NCI-H748 treated with DMSO at 0.1 percent for 48 hours (cell line): ENCODE measurements around the gene IFFO2.
"Not testable (repeated sequence)": the region's sequence is repeated elsewhere in the genome, so short reads cannot be mapped to it uniquely, and the experiment has no call there.

Experiments used
- DNase-seq: peaks from one replicate; lab custom pipeline; 2025; lab: John Stamatoyannopoulos, UW

The IFFO2 gene

DNA sequence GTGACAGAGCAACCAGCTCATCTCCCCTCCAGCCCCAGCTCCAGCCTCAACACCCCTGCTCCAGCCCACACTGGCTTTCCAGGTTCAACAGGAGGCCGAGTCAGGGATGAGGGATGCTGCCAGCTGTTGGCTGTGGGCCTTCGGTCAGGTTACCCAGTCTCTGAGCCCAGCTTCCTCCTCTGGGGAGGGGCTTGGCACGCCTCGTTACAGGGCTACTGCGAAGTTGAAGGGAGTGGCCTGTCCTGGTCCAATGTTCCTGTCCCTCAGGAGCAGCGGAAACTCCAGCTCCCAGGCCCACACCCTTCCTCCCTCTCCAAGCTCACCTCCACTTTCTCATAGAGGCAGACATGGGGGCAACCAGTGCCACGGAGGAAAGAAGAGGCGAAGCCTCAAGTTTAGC, 81.9 kb downstream of the IFFO2 start:
- DNase-seq: no peak

DNA sequence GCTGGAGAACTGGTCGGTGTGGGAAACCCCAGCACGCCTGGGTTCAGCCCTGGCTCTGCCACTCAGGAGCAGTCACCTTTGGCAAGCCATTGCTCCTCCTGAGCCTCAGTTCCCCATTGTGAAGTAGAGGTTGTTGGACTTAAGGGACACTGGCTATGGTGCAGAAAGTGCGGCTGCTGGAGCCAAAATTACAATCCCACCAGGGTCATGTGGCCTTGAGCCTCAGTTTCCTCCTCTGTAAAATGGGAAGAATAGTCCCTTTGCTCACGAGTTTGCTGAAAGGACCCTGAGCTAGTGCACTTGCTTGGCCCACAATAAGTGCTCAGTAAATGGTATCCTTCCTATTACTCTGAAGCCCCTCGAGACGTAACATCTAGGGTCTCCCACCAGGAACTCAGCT, 82.4 kb downstream of the IFFO2 start:
- no peak for DNase-seq

DNA sequence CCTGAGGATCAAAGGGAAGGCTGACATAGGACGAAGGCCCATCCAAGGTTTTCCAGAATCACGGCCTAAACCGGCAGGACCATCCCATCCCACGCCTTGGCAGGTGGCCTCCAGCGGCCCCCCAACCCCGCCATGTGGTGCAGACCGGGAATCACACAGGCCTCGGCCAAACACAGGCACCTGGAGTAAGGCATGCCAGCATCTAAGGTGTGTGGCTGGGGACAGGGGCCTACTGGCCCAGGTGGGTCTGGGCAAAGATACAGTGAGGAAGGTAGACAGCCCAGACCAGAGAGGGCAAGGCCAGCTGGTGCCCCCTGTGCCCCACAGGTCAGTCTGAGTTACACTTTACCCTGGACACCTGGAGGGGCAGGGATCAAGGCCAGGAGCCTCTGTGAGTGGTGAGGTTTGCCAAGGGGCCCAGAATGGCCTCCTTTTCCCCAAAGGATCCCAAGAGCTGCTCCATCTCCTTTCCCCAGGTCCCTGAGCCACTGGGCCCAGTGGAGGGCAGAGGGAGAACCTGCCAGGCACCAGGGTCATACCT, 84.3 kb downstream of the IFFO2 start:
- DNase-seq: no peak

DNA sequence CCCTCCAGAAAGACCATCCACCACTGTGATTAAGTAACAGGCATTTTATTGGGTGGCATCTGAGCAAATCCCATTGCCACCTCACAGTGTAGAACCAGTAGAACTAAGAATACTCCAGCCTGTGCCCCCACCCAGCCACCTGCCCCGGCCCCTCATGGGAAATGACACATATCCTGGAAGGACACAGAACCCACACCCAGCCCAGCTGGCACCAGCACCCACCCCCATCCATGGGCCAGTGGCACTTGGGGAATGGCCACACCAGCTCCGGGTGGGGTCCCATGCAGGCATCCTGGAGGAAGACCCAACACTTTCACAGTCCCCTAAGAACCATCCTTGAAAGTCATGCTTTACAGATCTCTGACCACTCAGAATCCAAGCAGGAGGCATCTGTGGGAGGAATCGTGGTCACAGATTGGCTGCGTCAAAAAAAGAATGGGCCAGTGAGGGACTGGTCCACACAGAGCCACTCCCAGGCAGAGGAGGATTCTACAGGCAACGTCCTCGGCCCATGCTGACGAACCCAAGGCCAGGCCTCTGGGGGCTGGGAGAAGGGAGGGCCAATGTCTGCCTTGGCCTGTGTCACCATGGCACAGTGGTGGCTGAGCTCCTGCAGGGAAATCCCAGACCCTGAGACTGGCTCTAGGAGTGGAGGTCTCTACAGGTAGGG, 84.9 kb downstream of the IFFO2 start:
- no peak for DNase-seq

DNA sequence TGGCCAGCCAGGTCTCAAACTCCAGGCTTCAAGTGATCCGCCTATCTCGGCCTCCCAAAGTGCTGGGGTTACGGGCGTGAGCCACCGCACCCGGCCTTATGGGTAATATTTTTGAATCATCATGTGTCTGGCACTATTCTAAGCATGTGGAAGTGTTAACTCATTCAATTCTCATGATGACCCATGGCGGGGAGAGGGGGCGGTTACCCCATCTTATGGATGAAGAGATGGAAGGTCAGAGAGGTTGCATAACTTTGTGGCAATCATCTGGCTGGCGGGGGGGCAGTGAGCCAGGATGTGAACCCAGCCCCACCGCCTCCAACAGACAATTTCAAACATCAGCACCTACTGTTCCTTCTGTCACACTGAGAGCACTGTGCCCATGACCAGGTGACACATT, 85.5 kb downstream of the IFFO2 start:
- DNase-seq: no peak

DNA sequence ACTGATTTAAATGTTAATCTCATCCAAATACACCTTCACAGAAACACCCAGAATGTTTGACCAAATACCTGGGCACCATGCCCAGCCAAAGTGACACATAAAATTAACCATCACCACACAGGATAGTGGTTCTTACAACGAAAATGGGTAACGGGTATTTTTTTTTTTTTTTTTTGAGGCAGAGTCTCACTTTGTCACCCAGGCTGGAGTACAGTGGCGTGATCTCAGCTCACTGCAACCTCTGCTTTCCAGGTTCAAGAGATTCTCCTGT, 85.9 kb downstream of the IFFO2 start:
- DNase-seq: not testable (repeated sequence)

DNA sequence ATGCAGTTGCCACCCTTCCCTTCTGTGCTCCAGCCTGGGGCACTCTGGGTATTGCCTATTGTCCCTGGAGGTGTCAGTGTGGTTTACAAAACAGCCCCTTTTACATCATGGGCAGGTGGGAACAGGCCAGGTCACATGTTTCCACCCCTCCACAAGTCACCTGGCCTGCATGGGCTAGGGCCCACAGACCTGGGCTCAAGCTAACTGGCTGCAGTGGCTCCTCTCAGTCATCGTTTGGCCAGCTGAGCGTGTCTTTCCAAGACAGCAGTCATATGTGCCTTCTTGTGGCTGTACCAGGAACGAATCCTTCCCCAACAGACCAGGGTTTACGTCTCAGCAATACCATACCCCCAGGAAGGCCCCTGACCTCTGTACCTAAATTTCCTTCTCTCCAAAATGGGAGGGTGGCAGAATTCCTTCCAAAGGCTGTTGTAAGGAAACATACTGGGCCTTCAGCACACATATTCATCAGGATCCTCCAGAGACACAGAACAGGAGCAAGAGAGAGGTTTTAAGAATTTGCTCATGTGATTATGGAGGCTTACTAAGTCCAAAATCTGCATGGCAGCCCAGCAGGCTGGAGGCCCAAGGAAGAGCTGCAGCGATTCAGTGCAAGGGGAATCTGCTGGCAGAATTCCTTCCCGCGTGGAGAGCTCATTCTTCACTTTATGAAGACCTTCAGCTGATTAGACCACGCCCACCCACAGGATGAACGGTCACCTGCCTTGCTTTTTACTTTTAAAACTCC, 86.5 kb downstream of the IFFO2 start:
- no peak for DNase-seq

DNA sequence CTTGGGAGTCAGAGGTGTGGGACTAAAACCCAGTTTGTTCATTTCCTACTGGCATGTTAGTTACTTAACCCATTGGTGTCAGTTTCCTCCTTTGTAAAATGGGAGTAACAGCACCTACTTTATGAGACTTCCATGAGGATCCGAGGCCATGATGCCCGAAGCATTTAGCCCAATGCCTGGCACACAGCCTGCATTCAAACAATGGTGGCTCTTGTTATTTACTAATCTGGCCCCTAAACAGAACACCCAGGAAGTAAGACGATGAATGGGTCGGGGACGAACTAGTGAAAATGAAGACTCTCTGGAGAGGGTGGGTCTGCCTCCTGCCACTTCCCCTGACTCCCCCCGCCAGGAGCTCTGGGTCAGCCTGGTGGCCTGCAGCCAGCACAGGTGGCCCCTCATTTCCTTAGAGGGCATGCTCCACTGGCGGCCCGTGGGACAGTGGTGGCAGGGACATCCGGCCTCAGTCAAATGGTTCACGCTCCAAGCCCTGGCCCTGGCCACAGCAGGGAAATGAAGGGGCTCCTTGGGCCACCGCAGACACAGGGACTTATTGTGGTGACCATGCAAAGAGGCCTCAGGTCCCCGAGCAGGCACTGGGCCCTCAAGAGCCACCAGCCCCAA, 87.6 kb downstream of the IFFO2 start:
- no peak for DNase-seq

DNA sequence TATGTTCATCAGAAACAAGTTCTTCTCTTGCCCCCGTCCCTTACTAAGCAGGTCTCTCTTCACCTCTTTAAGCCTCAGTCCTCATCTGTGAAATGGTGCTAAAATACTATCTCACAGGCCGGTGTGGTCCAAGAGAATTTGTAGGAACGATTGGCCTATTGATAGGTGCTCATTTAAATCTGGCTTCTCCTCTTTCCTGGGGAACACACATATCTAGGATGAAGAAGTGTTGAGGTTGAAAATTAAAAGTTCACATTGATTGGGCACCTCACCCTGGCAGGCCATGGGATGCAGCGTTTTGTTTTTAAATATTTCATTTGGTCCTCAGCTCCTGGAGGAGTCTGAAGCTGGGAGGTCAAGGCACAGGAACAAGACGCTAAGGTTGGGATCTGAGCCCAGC, 88.1 kb downstream of the IFFO2 start:
- no peak for DNase-seq

DNA sequence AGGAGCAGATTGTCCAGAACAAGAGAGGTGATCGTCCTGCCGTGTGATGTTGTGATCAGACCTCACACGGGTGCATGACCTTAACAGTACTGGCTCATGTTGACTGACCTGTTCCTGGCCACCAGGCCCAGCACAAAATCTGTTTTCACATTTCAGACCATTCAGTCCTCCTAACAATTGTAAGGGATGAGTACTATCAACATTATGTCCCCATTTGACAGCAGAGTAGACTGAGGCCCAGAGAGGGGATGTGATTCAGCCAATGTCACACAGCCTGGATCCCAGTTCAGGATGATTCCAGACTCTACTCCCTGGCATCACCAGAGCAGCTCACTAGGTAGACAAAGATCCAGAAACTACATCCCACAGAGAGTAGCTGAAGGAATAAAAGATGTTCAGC, 89.6 kb downstream of the IFFO2 start:
- DNase-seq: no peak

DNA sequence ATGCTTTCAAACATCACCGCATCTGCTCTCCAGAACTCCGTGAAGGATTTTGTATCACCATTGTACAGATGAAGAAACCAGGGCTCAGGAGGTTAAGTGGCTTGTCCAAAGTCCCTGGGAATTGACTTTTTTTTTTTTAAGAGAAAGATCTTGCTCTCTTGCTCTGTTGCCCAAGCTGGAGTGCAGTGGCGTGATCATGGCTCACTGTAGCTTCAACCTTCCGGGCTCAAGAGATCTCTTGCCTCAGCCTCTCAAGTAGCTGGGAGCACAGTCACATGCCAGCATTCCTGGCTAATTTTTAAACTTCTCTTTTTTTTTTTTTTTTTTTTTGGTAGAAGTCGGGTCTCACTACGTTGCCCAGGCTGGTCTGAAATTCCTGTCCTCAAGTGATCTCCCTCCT, 90.2 kb downstream of the IFFO2 start:
- no peak for DNase-seq

DNA sequence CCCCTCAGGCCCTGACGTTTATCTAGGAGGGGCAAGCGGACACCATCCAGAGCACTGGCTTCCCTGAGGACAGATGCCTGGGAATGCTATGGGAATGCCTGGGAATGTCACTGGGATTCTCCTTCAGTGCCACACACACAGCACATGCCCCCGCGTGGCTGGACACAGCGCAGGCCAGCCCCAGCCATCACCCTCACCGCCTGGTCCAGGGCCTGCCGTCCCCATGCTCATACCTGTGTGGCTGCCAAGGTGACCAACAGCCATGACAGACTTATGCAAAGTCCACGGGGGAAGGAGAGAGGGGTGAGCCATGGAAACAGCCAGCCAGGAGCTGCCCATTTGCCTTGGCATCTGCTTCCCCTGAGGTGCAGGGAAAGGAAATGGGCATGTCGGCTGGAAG, 91.3 kb downstream of the IFFO2 start:
- no peak for DNase-seq

DNA sequence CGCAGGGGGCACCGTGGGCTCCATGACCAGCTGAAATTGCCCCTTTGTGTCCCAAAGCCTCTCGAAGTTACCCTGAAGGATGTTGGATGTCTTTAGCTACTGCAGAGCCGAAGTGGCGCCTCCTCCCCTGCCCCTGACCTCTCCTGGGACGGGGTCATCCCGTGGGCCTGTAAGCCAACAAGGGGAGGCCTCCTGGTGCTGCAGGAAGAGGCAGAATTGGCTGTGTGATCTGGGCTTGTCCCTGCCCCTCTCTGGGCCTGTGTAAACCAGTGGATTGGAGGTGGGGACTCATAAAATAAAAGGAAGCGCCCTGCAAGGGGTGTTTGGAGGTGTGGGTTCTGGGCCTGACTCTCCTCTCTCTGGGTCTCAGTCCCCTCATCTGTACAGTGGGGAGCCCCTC, 94.9 kb downstream of the IFFO2 start:
- no peak for DNase-seq

DNA sequence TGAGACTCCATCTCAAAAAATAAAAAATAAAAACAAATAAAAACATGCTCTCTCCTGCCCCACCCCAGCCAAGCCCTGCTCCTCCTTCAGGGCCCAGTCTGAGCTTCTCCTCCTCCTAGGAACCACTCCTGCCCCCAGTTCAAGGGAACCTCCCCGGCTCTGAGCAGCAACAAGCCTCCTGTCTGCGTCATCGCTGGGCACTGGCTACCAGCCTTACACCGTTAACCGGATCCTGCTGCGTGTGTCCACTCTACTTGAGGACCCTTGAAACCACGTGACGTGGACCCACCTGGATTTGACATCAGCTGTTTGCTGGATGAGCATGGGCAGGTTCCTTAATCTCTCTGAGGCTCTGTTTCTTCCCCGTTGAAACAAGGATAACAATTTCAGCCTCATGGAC, 95.4 kb downstream of the IFFO2 start:
- DNase-seq: no peak

DNA sequence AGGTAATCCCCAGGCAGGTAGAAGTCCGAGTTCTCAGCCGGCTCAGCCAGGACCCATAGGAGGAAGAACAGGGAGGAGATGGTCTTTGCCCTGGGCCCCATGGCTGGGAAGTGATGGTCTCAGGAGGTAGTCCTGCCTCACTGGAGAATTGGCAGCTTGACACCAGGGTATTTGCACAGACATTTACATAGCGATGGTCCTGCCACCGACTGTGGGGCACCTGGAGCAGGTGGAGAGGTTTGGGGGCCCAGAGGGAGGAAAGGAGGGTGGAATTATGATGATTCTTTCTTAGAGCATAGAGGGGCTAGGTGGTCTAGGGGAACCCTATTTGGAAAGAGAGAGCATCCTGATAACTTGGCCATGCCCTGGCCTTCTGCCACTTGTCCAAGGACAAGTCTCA, 96.9 kb downstream of the IFFO2 start, which contains the start of gene TAS1R2:
Gene TAS1R2, minus strand, starts transcription at position 101 of the 400 bp plus-strand sequence. Its CDS starts 0 bp downstream, at position 101.
- no peak for DNase-seq

DNA sequence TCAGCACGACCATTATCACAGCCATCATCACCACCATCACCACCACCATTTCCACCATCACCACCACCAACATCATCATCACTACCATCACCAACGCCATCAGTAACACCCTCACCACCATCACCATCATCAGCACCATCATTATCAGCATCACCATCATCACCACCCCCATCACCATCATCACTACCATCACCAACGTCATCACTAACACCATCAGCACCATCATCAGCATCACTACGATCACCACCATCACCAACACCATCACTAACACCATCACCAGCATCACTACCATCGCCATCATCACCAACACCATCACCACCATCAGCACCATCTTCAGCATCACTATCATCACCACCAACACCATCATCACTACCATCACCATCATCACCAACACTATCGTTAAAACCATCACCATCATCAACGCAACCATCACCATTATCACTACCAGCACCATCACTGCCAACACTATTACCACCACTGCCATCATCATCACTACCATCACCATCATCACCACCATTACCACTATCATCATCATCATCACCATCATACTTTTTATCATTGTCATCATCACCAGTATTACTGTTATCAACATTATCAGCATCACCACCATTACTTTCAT, 98.3 kb downstream of the IFFO2 start:
- DNase-seq: no peak

DNA sequence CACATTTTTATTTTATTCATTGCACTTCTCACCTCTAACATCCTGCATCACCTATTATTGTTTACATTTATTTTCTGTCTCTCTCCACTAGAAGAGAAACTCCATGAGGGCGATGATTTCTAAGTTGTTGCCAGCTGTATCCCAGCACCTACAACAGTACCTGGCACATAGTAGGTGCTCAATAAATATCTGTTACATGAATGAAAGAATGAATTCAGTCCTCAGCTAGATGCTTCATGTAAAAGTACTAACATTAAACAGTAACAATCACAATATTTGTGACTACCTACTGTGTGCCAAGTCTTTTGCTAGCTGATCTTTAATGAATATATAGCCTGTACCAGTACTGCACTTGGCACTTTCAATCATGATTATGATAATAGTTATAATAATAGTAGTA, 100.0 kb downstream of the IFFO2 start:
- no peak for DNase-seq

DNA sequence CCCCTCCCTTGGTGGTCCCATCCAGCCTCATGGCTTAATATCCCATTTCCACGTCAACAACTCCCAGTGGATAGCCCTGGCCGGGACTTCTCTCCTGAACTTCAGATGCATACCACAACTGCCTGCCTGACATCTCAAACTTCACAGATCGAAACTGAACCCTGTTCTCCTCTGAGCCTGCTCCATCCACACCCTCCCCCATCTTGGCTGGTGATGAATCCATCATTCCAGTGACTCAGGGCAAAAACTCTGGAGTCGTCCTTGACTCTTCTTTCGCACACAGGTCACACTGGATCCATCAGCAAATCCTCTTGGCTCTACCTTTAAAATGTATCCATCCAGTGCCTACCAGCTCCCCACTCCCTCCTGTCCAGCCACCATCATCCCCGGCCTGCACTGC, 100.9 kb downstream of the IFFO2 start:
- DNase-seq: no peak

DNA sequence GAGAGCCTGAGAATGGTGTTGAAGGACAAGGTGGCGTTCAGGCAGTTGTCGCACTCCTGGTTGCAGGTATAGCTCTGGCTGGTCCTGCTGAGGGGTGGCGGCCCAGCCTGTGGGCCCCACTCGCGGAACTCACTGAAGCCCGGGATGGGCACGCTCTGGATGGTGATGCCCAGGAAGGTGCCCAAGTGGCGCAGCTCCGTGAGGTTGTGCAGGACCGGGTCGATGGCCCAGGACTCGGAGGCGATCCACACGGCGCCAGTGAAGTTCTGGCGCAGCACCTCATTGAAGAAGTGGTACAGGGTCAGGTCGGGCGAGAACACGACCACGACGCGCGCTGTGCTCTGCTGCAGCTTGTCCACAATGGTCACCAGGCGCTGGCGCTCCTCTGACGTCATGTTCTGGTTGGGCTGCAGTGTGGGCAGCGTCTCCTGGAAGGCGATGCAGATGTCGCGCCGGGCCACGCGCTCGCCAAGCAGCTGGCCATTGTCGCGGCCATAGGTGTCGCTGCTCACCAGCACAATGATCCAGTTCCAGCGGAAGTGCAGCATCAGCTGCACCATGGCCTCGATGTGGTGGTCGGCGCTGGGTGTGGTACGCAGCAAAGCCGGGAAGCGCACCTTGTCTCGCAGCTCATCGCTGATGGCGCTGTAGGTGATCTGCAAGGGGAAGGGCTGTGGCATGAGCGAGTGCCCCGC, 102.0 kb downstream of the IFFO2 start:
- DNase-seq: no peak
